Retinal pigment epithelial cell (primary cell): ENCODE results near the gene TXNRD1.

Experiments
- DNase-seq: peaks from one replicate; pipeline ENCODE4 v3.0.0-alpha.2; 2010; ENCODE audit warnings: low read depth
- H3K4me3 ChIP-seq: 2 replicates; pipeline ENCODE4 v1.5.1; 2011; ENCODE audit warnings: mild to moderate bottlenecking, low read length, control low read depth, moderate library complexity
- CTCF ChIP-seq: conservative IDR thresholded peaks from 2 replicates; pipeline ENCODE4 v1.5.1; 2011; ENCODE audit warnings: low read depth, low read length, control low read depth, inconsistent platforms

TXNRD1 gene

GRCh38 chr12:104310751-104311633 lies 95.4 kb downstream of the TXNRD1 start:
- DNase-seq = no peak
- TF ChIP-seq CTCF = no peak
- no peak overlapping the region for H3K4me3 ChIP-seq

GRCh38 chr12:104312202-104312601 lies 96.6 kb downstream of the TXNRD1 start:
- DNase-seq = no peak
- TF ChIP-seq CTCF = no peak
- H3K4me3 ChIP-seq = no peak overlapping the region

- H3K4me3 ChIP-seq = no peak overlapping the region
- TF ChIP-seq CTCF = no peak
- DNase-seq = no peak
Observed at GRCh38 chr12:104312654-104313053, 97.1 kb downstream of the TXNRD1 start.

GRCh38 chr12:104313568-104314241 lies 98.1 kb downstream of the TXNRD1 start:
- H3K4me3 ChIP-seq = no peak overlapping the region
- no peak for DNase-seq
- no peak for TF ChIP-seq CTCF

DNA sequence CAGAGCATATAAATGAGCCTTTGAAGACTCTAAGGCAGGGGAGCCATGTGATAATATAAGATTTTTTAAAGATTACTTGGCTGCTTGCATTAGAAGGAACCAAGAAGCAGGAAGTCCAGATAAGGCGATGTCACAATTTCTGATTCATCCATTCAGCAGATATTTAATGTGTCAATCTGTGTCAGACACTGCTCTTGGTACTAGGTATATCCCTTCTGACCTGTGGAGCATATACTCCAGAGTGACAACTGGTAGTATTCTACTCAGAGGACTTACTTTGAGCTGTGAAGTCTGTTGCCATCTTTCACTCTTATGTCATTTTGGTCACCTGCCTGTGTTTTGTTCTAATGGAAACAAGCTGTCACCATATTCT lies 98.6 kb downstream of the TXNRD1 start:
- no peak for DNase-seq
- no peak overlapping the region for H3K4me3 ChIP-seq
- no peak for TF ChIP-seq CTCF

- H3K4me3 ChIP-seq = no peak overlapping the region
- TF ChIP-seq CTCF = no peak
- DNase-seq = no peak
Observed at GRCh38 chr12:104315326-104316224, 100.0 kb downstream of the TXNRD1 start.
